HTR-8/SVneo (cell line): ENCODE measurements around the gene RERE.
"Not testable (repeated sequence)": the region's sequence is repeated elsewhere in the genome, so short reads cannot be mapped to it uniquely, and the experiment has no call there.

ENCODE experiments used
- DNase-seq: peaks from one replicate; pipeline ENCODE4 v3.0.0; 2011; ENCODE audit warnings: low spot score, mixed read lengths; ENCODE audit not compliant: insufficient read length
- FAIRE-seq: peaks from 2 replicates; lab custom pipeline; 2011; peaks lifted over from hg19 to GRCh38; lab: Jason Lieb, UNC

RERE gene

GRCh38 chr1:8516793-8517556 is 300.5 kb downstream of the RERE start:
- FAIRE-seq (no peak), DNase-seq (no peak)

GRCh38 chr1:8516278-8516777 is 301.1 kb downstream of the RERE start:
- no peak for FAIRE-seq

GRCh38 chr1:8512504-8512903 is 304.9 kb downstream of the RERE start:
- DNase-seq (no peak), FAIRE-seq (no peak)

More at GRCh38 chr1:8516278-8516777, 301.1 kb downstream of the RERE start:
- DNase-seq = no peak

- DNase-seq (no peak), FAIRE-seq (no peak)
Observed at GRCh38 chr1:8510041-8510823, 307.2 kb downstream of the RERE start.

GRCh38 chr1:8509579-8509978 is 307.9 kb downstream of the RERE start:
- no peak for DNase-seq
- FAIRE-seq = no peak

- no peak for FAIRE-seq
Observed at GRCh38 chr1:8506995-8507615, 310.3 kb downstream of the RERE start.

GRCh38 chr1:8506456-8506855 is 311.0 kb downstream of the RERE start:
- no peak for DNase-seq

More at GRCh38 chr1:8506995-8507615, 310.3 kb downstream of the RERE start:
- no peak for DNase-seq

GRCh38 chr1:8503842-8504241 is 313.6 kb downstream of the RERE start:
- no peak for FAIRE-seq
- DNase-seq = no peak

More at GRCh38 chr1:8506456-8506855, 311.0 kb downstream of the RERE start:
- no peak for FAIRE-seq

- not testable (repeated sequence) for DNase-seq, FAIRE-seq
Observed at GRCh38 chr1:8502949-8503348, 314.5 kb downstream of the RERE start.

GRCh38 chr1:8497210-8497819 is 320.1 kb downstream of the RERE start:
- DNase-seq (peak; percentile 33), FAIRE-seq (no peak)

- DNase-seq (no peak), FAIRE-seq (no peak)
Observed at GRCh38 chr1:8496473-8496872, 321.0 kb downstream of the RERE start.

GRCh38 chr1:8495928-8496401 is 321.5 kb downstream of the RERE start:
- no peak for DNase-seq
- FAIRE-seq = no peak

GRCh38 chr1:8494681-8495080 is 322.8 kb downstream of the RERE start:
- DNase-seq (no peak), FAIRE-seq (no peak)

- FAIRE-seq = no peak
- DNase-seq = no peak
Observed at GRCh38 chr1:8493916-8494540, 323.4 kb downstream of the RERE start.

- no peak for FAIRE-seq
Observed at GRCh38 chr1:8487249-8487648, 330.2 kb downstream of the RERE start.

GRCh38 chr1:8486047-8486446 is 331.4 kb downstream of the RERE start:
- no peak for FAIRE-seq

More at GRCh38 chr1:8487249-8487648, 330.2 kb downstream of the RERE start:
- no peak for DNase-seq

GRCh38 chr1:8483586-8483985 is 333.9 kb downstream of the RERE start:
- DNase-seq (no peak), FAIRE-seq (no peak)

More at GRCh38 chr1:8486047-8486446, 331.4 kb downstream of the RERE start:
- DNase-seq = no peak

- DNase-seq (no peak), FAIRE-seq (no peak)
Observed at GRCh38 chr1:8482979-8483381, 334.5 kb downstream of the RERE start.

GRCh38 chr1:8481650-8482380 is 335.6 kb downstream of the RERE start:
- DNase-seq (no peak), FAIRE-seq (no peak)
